HG02763 (cell line): ENCODE data around the gene PRDM9.
"Not testable (repeated sequence)": the region's sequence is repeated elsewhere in the genome, so short reads cannot be mapped to it uniquely, and the experiment has no call there.

ENCODE experiments used
- ATAC-seq: cut with Tn5 transposase; IDR thresholded peaks from one replicate; pipeline ENCODE4 v1.9.1; 2021; ENCODE audit warnings: mild to moderate bottlenecking, moderate library complexity; ENCODE audit not compliant: unreplicated experiment

Gene PRDM9

DNA sequence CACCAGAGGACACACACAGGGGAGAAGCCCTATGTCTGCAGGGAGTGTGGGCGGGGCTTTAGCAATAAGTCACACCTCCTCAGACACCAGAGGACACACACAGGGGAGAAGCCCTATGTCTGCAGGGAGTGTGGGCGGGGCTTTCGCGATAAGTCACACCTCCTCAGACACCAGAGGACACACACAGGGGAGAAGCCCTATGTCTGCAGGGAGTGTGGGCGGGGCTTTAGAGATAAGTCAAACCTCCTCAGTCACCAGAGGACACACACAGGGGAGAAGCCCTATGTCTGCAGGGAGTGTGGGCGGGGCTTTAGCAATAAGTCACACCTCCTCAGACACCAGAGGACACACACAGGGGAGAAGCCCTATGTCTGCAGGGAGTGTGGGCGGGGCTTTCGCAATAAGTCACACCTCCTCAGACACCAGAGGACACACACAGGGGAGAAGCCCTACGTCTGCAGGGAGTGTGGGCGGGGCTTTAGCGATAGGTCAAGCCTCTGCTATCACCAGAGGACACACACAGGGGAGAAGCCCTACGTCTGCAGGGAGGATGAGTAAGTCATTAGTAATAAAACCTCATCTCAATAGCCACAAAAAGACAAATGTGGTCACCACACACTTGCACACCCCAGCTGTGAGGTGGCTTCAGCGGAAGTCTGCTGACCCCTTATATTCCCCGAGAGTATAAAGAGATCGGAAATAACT lies 20.0 kb downstream of the PRDM9 start:
- not testable (repeated sequence) for ATAC-seq

DNA sequence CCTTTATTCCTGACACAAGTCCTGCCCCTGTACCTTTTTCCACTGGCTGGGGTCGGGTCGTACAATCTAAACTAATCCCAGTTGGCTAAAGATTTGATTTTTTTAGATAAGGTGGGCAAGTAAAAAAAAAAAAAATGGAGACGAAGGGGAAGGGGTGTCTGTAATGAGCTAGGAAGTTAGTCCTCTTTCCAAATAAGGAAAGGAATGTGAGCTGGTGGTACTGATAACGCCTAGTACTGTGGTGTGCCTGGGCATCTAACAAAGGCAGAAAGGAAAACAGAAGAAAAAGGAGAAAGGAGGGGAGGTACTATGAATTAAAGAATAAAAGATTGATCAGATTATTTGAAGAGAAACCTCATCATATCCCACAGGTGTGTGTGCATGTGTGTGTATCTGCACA lies 21.3 kb downstream of the PRDM9 start:
- ATAC-seq, result no peak

DNA sequence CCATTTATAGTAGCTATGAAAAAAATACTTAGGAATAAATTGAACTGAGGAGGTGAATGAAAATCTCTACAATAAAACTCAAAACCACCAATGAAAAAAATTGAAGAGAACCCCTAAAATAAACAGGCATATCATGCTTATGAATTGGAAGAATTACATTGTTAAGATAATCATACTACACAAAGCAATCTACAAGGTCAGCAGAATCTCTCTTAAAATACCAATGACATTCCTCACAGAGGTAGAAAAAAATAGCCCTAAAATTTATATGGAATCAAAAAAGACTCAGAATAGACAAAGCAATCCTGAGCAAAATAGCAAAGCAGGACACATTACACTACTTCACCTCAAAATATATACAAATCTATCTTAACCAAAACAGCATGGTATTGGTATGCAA lies 23.2 kb downstream of the PRDM9 start:
- no peak for ATAC-seq

DNA sequence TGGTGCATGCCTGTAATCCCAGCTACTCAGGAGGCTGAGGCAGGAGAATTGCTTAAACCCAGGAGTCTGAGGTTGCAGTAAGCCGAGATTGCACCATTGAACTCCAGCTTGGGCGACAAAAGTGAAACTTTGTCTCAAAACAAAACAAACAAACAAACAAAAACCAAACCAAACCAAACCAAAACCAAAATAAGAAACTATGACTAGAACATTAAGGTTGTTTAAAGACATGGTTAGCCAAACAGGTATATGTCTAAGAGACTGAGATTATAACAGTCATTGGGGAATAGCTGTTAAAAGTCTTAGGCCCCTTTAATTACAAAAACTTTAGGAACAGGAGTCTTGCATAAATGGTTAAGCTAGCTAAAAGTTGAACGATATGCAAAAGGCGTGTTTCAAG lies 63.6 kb downstream of the PRDM9 start:
- no peak for ATAC-seq
